ENCODE data around the gene CNDP2.

Gene CNDP2

DNA sequence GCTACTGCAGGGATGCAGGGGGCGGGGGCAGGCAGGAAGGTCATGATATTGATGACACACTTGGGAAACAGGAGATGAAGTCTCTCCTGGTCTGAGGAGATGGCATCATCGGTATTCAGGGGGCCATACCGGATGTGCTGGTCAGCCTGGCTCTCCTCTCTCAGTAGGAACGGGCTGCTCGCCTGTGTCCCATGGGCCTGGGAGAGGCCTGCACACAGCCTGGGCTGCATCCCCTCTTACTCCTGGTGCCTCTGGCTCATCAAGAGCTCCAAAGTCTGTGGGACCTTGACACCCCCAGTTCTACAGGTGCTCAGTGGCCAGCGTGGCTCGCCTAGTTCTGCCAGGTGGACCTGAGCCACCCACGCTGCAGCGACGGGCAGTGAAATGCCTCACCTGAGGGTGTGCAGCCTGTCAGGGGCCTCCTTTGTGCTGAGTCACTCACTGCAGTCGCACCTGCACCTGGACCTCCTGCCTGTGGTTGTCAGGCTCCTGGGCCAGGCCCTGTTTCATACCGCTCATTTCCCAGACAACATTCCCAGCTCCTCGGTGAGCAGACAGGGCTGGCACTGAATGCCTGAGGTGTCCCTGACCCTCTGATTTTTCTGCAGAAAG, 19.6 kb downstream of the CNDP2 start:
- no peak overlapping the region for H3K4me3 ChIP-seq (ENCODE audit: low read length)
- H3K9me3 ChIP-seq (replicated peaks; ENCODE audit: insufficient read depth, low read length), result no peaks in the 10 kb centered on the region
- no peak overlapping the region for H3K9ac ChIP-seq (ENCODE audit: low read length)
- H3K4me1 ChIP-seq (ENCODE audit: low read length), result no peaks in the 10 kb centered on the region
- H3F3A ChIP-seq (ENCODE audit: insufficient read depth, low read length), result no peaks in the 10 kb centered on the region
- TF ChIP-seq EZH2 (optimal IDR thresholded peaks at IDR 0.05; ENCODE audit: low read depth, low read length) (no peak), EZH2phosphoT487 (IDR thresholded peaks at IDR 0.05; ENCODE audit: low read length) (no peak)
- TF ChIP-seq, protein P1, sequence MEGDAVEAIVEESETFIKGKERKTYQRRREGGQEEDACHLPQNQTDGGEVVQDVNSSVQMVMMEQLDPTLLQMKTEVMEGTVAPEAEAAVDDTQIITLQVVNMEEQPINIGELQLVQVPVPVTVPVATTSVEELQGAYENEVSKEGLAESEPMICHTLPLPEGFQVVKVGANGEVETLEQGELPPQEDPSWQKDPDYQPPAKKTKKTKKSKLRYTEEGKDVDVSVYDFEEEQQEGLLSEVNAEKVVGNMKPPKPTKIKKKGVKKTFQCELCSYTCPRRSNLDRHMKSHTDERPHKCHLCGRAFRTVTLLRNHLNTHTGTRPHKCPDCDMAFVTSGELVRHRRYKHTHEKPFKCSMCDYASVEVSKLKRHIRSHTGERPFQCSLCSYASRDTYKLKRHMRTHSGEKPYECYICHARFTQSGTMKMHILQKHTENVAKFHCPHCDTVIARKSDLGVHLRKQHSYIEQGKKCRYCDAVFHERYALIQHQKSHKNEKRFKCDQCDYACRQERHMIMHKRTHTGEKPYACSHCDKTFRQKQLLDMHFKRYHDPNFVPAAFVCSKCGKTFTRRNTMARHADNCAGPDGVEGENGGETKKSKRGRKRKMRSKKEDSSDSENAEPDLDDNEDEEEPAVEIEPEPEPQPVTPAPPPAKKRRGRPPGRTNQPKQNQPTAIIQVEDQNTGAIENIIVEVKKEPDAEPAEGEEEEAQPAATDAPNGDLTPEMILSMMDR (IDR thresholded peaks at IDR 0.05; ENCODE audit: low read length), result no peak
- H3K79me2 ChIP-seq (ENCODE audit: low read length), result peaks cover 47% of the 10 kb centered on the region
- no peak for DNase-seq
- no peaks in the 10 kb centered on the region for H4K20me1 ChIP-seq (ENCODE audit: insufficient read depth, low read length)
- H3K9me2 ChIP-seq (replicated peaks; ENCODE audit: insufficient read depth, low read length), result no peaks in the 10 kb centered on the region
- H3K36me3 ChIP-seq (replicated peaks; ENCODE audit: insufficient read depth, low read length), result peaks cover 9% of the 10 kb centered on the region
- no peak overlapping the region for H2AFZ ChIP-seq (ENCODE audit: low read length)
- no peak overlapping the region for H3K27ac ChIP-seq (ENCODE audit: low read length)
- no peaks in the 10 kb centered on the region for H3K27me3 ChIP-seq (replicated peaks; ENCODE audit: insufficient read depth, low read length)
- no peak overlapping the region for H3K4me2 ChIP-seq (ENCODE audit: low read depth, low read length)

- Histone ChIP-seq H3K36me3 (replicated peaks; ENCODE audit: insufficient read depth, low read length) (peaks cover 6% of the 10 kb centered on the region), H3K4me3 (ENCODE audit: low read length) (no peak overlapping the region), H3K27ac (ENCODE audit: low read length) (no peak overlapping the region), H3K4me2 (ENCODE audit: low read depth, low read length) (no peak overlapping the region), H3K9me2 (replicated peaks; ENCODE audit: insufficient read depth, low read length) (no peaks in the 10 kb centered on the region), H4K20me1 (ENCODE audit: insufficient read depth, low read length) (no peaks in the 10 kb centered on the region), H3K4me1 (ENCODE audit: low read length) (no peaks in the 10 kb centered on the region), H2AFZ (ENCODE audit: low read length) (no peak overlapping the region), H3K27me3 (replicated peaks; ENCODE audit: insufficient read depth, low read length) (no peaks in the 10 kb centered on the region), H3K79me2 (ENCODE audit: low read length) (peaks cover 41% of the 10 kb centered on the region), H3K9ac (ENCODE audit: low read length) (no peak overlapping the region), H3F3A (ENCODE audit: insufficient read depth, low read length) (no peaks in the 10 kb centered on the region), H3K9me3 (replicated peaks; ENCODE audit: insufficient read depth, low read length) (no peaks in the 10 kb centered on the region)
- DNase-seq, result no peak
- TF ChIP-seq EZH2phosphoT487 (IDR thresholded peaks at IDR 0.05; ENCODE audit: low read length), result no peak
- no peak for TF ChIP-seq EZH2 (optimal IDR thresholded peaks at IDR 0.05; ENCODE audit: low read depth, low read length)
- TF ChIP-seq, protein P1 (IDR thresholded peaks at IDR 0.05; ENCODE audit: low read length), result no peak
Observed at GRCh38 chr18:74516271-74517235, 20.4 kb downstream of the CNDP2 start.

DNA sequence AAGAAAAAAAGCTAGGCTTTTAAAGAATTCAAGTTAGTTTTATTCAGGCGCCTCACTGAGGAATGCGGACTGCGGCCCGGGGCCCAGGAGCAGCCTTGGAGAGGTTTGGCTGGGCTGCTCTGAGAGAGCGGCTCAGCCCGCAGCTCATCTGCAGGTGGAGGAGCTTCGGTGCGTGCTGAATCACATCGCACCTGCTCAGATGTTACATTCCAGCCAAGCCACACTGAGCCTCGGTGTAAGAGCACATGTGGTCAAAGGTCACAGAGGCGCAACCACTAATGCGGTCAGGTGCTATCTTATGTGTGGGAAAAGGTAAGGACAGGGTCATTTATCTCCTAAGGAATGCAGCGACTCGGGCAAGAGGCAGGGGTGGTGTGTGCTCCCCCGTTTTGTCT, 21.1 kb downstream of the CNDP2 start:
- TF ChIP-seq EZH2 (optimal IDR thresholded peaks at IDR 0.05; ENCODE audit: low read depth, low read length) (no peak), EZH2phosphoT487 (IDR thresholded peaks at IDR 0.05; ENCODE audit: low read length) (no peak)
- TF ChIP-seq, protein P1 (IDR thresholded peaks at IDR 0.05; ENCODE audit: low read length), result no peak
- Histone ChIP-seq H3K4me1 (ENCODE audit: low read length) (no peaks in the 10 kb centered on the region), H3K27ac (ENCODE audit: low read length) (no peak overlapping the region), H3K9ac (ENCODE audit: low read length) (no peak overlapping the region), H3K4me3 (ENCODE audit: low read length) (no peak overlapping the region), H3K36me3 (replicated peaks; ENCODE audit: insufficient read depth, low read length) (peaks cover 4% of the 10 kb centered on the region), H4K20me1 (ENCODE audit: insufficient read depth, low read length) (no peaks in the 10 kb centered on the region), H3K9me3 (replicated peaks; ENCODE audit: insufficient read depth, low read length) (no peaks in the 10 kb centered on the region), H3F3A (ENCODE audit: insufficient read depth, low read length) (peaks cover 3% of the 10 kb centered on the region; the same call in 1 of the 2 replicates), H3K4me2 (ENCODE audit: low read depth, low read length) (no peak overlapping the region), H2AFZ (ENCODE audit: low read length) (no peak overlapping the region), H3K9me2 (replicated peaks; ENCODE audit: insufficient read depth, low read length) (no peaks in the 10 kb centered on the region), H3K27me3 (replicated peaks; ENCODE audit: insufficient read depth, low read length) (no peaks in the 10 kb centered on the region), H3K79me2 (ENCODE audit: low read length) (peaks cover 34% of the 10 kb centered on the region)
- DNase-seq, result no peak

Measured in MM.1S (cell line).